Sigmoid colon (tissue), 7 donors: ENCODE results near the gene ZNF212. TPM values are rescaled to one million over a fixed set of nuclear protein-coding genes. Genes with fewer than 3 reads are reported as not detected.

Source experiments
- DNase-seq: peaks from one replicate; pipeline ENCODE4 v3.0.0-alpha.2; 2019
- H3K27ac ChIP-seq, 4 donors: fragments of 200-600 bp; sonication (generic); one replicate each; pipeline ENCODE4 v1.5.1; 2016 to 2019; ENCODE audit warnings: mild to moderate bottlenecking in 1 of 4
- H3K27me3 ChIP-seq, 3 donors: fragments of 200-600 bp; sonication (generic); one replicate each; pipeline ENCODE4 v1.5.1; 2019; ENCODE audit warnings: mild to moderate bottlenecking in 1 of 3
- H3K36me3 ChIP-seq, 4 donors: fragments of 200-600 bp; sonication (generic); one replicate each; pipeline ENCODE4 v1.5.1; 2016 to 2019
- H3K4me1 ChIP-seq, 4 donors: fragments of 200-600 bp; sonication (generic); one replicate each; pipeline ENCODE4 v1.5.1; 2017 to 2019
- H3K4me3 ChIP-seq, 4 donors: fragments of 200-600 bp; sonication (generic); one replicate each; pipeline ENCODE4 v1.5.1; 2017 to 2019; ENCODE audit warnings: mild to moderate bottlenecking in 2 of 4, moderate library complexity in 1 of 4
- H3K9me3 ChIP-seq, 4 donors: fragments of 200-600 bp in 3 of 4; sonication (generic) in 3 of 4; one replicate each; pipeline versions ENCODE4 v1.5.1 to v1.6.1; 2013 to 2019
- EP300 ChIP-seq, 4 donors: sonication (generic); formaldehyde crosslinking; IDR thresholded peaks; one replicate each; pipeline ENCODE4 v1.6.1; 2017; ENCODE audit warnings: antibody characterized with exemption in 4 of 4
- POLR2A ChIP-seq, 2 donors: fragments of 450-650 bp; IDR thresholded peaks; one replicate each; pipeline ENCODE4 v1.6.1; 2016; ENCODE audit warnings: antibody characterized with exemption in 2 of 2, mild to moderate bottlenecking in 2 of 2, moderate library complexity in 2 of 2
- POLR2AphosphoS5 ChIP-seq, 4 donors: sonication (generic); formaldehyde crosslinking; IDR thresholded peaks; one replicate each; pipeline ENCODE4 v1.6.1; 2017; ENCODE audit warnings: antibody characterized with exemption in 4 of 4
- WGBS, 2 donors: extraction: QIAGEN DNeasy Blood & Tissue Kit; methylation state at CpG; one replicate each; pipeline ENCODE4 v1.1.7; 2013; 5-methylcytosine and 5-hydroxymethylcytosine counted together
- intact Hi-C: fragments of 100-400 bp; cut with DNase I; formaldehyde crosslinking; loops from one replicate; pipeline ENCODE4 v1.15.1; 2023
- polyA plus RNA-seq, 3 donors: library from polyadenylated mRNA; stranded (reverse); fragments of 200-250 nt; gene quantifications; one replicate each; pipeline ENCODE4 v1.2.3, GENCODE V29; 2013
- total RNA-seq, 4 donors: library from RNA; depleted of rRNA; stranded (reverse); fragments of >200 nt; gene quantifications; one replicate each; pipeline ENCODE4 v1.1.0, GENCODE V29; 2016
- TF ChIP-seq, protein P1 (sequence below), 4 experiments: fragments of 450-650 bp in 3 of 4; fragments of 200-600 bp in 1 of 4; IDR thresholded peaks; one replicate each; pipeline ENCODE4 v1.5.1; 2016 to 2019; ENCODE audit warnings: antibody characterized with exemption in 4 of 4, mild to moderate bottlenecking in 3 of 4, moderate library complexity in 2 of 4
- donor health status: healthy with polysubstance abuse.
- donor health status: Bipolar disorder and iron deficiency.
- donor health status: healthy.

Gene ZNF212
- total and polyA plus RNA-seq, 7 donors = 4.1 to 13.6 (median 5.8) TPM

DNA sequence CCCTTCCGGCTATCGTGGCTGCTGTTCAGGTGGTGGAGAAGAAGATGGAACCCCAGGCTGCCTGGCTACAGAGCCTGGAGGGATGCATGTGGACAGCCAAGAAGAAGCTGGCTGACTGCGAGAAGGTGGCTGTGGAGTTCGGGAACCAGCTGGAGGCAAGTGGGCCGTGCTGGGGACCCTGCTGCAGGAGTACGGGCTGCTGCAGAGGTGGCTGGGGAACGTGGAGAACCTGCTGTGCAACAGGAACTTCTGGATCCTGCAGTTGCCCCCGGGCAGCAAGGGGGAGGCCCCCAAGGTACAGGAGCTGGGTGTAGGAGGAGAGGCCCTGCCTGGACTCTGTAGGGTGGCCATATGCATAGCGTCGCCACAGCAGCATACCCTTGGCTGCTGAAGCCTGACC is 48.2 kb downstream of the ZNF212 start:
- intact Hi-C loops = no loop called here
- Histone ChIP-seq H3K36me3 (peaks cover 0 to 41% (median 3%) of the 10 kb centered on the region in 4 donors), H3K27me3 (no peaks in the 10 kb centered on the region), H3K4me3 (no peak overlapping the region), H3K9me3 (no peaks in the 10 kb centered on the region), H3K27ac (no peak overlapping the region), H3K4me1 (peaks cover 0 to 17% (median 8%) of the 10 kb centered on the region in 4 donors)
- no peak for DNase-seq
- WGBS, 2 donors = 95 to 96% methylated on average over 10 of the region's 10 CpGs
- TF ChIP-seq POLR2A (IDR thresholded peaks at IDR 0.05) = no peak
- TF ChIP-seq EP300 (IDR thresholded peaks at IDR 0.05) = no peak
- TF ChIP-seq POLR2AphosphoS5 (IDR thresholded peaks at IDR 0.05) = no peak
- TF ChIP-seq, protein P1, sequence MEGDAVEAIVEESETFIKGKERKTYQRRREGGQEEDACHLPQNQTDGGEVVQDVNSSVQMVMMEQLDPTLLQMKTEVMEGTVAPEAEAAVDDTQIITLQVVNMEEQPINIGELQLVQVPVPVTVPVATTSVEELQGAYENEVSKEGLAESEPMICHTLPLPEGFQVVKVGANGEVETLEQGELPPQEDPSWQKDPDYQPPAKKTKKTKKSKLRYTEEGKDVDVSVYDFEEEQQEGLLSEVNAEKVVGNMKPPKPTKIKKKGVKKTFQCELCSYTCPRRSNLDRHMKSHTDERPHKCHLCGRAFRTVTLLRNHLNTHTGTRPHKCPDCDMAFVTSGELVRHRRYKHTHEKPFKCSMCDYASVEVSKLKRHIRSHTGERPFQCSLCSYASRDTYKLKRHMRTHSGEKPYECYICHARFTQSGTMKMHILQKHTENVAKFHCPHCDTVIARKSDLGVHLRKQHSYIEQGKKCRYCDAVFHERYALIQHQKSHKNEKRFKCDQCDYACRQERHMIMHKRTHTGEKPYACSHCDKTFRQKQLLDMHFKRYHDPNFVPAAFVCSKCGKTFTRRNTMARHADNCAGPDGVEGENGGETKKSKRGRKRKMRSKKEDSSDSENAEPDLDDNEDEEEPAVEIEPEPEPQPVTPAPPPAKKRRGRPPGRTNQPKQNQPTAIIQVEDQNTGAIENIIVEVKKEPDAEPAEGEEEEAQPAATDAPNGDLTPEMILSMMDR (IDR thresholded peaks at IDR 0.05) = no peak

DNA sequence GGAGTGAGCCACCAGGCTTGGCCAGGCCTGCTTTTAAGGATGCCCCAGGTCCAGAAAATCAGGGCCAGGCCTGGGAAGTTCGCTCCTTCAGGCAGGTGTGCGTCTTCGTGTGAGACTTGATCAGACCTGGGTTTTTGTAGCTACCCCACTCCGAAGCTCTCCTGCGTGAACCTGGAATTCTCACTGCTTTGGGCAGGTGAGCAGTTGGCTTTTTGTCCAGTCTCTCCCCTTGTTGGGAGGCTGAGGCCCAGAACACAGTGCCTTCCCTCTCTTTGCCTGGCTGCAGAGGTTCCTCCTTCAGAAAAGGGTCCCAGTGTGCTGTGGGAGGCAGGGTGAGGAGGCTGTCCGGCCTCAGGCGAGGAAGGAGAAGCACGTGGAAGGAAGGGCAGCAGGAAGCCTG is 49.8 kb downstream of the ZNF212 start:
- WGBS, 2 donors = 96 to 97% methylated on average over 8 of the region's 8 CpGs
- peaks cover 0 to 55% (median 3%) of the 10 kb centered on the region in 4 donors for H3K36me3 ChIP-seq
- intact Hi-C loops = no loop called here

DNA sequence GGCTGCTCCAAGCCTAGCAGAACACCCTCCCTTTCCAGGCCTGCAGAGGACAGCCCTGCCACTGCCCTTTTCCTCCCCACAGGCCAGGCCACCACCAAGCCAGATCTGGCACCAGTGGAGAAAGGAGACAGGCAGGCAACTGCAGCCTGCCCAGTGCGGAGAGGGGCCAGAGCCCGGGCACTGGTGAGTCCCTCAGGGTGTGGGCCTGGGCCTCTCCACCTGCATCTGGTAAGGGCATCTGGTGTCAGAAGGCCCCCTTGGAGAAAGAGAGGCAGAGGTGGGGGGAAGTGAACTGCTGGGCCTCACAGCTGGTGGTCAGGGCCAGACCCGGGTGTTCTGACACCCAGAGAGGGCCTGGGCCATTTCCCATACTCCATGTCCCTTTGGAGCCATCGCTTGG is 50.4 kb downstream of the ZNF212 start:
- no peak for DNase-seq
- peaks cover 3 to 61% (median 7%) of the 10 kb centered on the region in 4 donors for H3K36me3 ChIP-seq
- intact Hi-C loops = no loop called here
- no peak overlapping the region for H3K4me3 ChIP-seq
- H3K4me1 ChIP-seq = peaks cover 0 to 12% (median 8%) of the 10 kb centered on the region in 4 donors
- no peak for TF ChIP-seq POLR2A (IDR thresholded peaks at IDR 0.05)
- TF ChIP-seq, protein P1 (IDR thresholded peaks at IDR 0.05) = no peak
- no peak for TF ChIP-seq POLR2AphosphoS5 (IDR thresholded peaks at IDR 0.05)
- TF ChIP-seq EP300 (IDR thresholded peaks at IDR 0.05) = no peak
- no peaks in the 10 kb centered on the region for H3K27me3 ChIP-seq
- 95 to 96% methylated on average over 4 of the region's 4 CpGs for WGBS, 2 donors
- H3K27ac ChIP-seq = no peak overlapping the region
- H3K9me3 ChIP-seq = no peaks in the 10 kb centered on the region

More for the DNA sequence above, 49.8 kb downstream of the ZNF212 start:
- Histone ChIP-seq H3K4me1 (peaks cover 0 to 17% (median 8%) of the 10 kb centered on the region in 4 donors), H3K27ac (no peak overlapping the region), H3K27me3 (no peaks in the 10 kb centered on the region), H3K9me3 (no peaks in the 10 kb centered on the region), H3K4me3 (no peak overlapping the region)
- TF ChIP-seq POLR2AphosphoS5 (IDR thresholded peaks at IDR 0.05) (no peak), EP300 (IDR thresholded peaks at IDR 0.05) (no peak), POLR2A (IDR thresholded peaks at IDR 0.05) (no peak)
- TF ChIP-seq, protein P1 (IDR thresholded peaks at IDR 0.05) = no peak
- DNase-seq = no peak

DNA sequence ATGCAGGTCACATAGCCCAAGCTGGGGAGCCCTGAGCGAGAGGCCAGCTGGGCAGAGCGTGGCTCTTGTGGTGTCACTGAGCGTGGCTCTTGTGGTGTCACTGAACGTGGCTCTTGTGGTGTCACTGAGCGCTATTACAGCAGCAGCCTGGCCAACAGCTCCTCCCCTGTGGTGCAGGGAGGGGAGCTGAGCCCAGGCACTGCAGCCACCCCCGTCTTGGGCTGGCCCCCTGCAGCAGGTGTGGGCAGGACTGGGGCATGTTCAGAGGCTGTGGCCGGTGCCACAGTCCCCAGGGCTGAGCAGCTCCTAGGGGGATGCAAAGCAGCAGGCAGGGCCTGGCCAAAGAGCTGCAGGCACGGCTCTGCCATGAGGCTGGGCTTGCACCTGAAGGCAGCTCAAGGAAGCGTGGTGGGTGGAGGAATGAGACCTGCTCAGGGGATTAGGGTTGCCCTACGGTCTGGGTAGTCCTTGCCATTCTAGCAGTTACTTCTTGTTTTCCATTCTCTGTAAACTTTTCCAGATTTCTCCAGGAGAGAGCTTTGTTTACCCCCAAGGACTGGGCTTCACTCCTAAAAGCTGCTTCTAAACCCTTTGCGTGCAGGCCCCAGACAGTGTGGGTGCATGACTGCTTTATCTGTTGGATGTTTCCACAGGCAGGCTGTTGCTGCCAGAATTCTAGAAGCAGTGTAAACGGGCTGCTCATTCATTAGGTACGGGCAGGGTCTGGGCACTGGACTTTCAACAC is 51.8 kb downstream of the ZNF212 start:
- Histone ChIP-seq H3K27ac (no peak overlapping the region), H3K4me1 (no peaks in the 10 kb centered on the region), H3K27me3 (no peaks in the 10 kb centered on the region), H3K9me3 (no peaks in the 10 kb centered on the region), H3K4me3 (no peak overlapping the region), H3K36me3 (peaks cover 5 to 72% (median 10%) of the 10 kb centered on the region in 4 donors)
- WGBS, 2 donors = 76 to 90% methylated on average over 13 of the region's 13 CpGs
- DNase-seq = no peak
- no peak for TF ChIP-seq POLR2A (IDR thresholded peaks at IDR 0.05)
- TF ChIP-seq EP300 (IDR thresholded peaks at IDR 0.05) = no peak
- TF ChIP-seq, protein P1 (IDR thresholded peaks at IDR 0.05) = no peak
- TF ChIP-seq POLR2AphosphoS5 (IDR thresholded peaks at IDR 0.05) = no peak
- intact Hi-C loops = no loop called here
